HG03095 (cell line): ENCODE results near the gene NR3C2.

Experiments used
- ATAC-seq: cut with Tn5 transposase; IDR thresholded peaks from one replicate; pipeline ENCODE4 v1.9.1; 2021; ENCODE audit warnings: moderate library complexity; ENCODE audit not compliant: unreplicated experiment

NR3C2 gene

GRCh38 chr4:148435654-148436406 is 6.4 kb downstream of the NR3C2 start:
- ATAC-seq = no peak

GRCh38 chr4:148434075-148434773 is 8.0 kb downstream of the NR3C2 start:
- ATAC-seq = no peak

DNA sequence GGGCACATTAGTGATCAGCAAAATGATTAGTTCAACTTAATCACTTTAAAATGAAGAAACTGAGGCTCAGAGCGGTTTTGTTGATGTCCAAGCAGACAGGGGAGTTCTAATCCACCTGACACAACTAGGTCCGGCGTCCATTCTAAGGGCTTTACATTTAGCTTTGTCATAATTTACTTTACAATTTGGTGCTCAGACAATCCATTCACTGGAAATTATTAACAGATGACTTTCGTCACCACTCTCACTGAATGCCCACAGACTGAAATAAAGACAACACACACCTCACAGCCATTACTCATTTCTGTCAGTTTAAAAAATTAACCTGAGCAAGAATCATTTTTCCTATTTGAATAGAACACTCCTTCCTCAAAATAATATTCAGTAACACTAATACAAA is 10.8 kb downstream of the NR3C2 start:
- no peak for ATAC-seq

- no peak for ATAC-seq
Measured at GRCh38 chr4:148430854-148431253, 11.4 kb downstream of the NR3C2 start.

DNA sequence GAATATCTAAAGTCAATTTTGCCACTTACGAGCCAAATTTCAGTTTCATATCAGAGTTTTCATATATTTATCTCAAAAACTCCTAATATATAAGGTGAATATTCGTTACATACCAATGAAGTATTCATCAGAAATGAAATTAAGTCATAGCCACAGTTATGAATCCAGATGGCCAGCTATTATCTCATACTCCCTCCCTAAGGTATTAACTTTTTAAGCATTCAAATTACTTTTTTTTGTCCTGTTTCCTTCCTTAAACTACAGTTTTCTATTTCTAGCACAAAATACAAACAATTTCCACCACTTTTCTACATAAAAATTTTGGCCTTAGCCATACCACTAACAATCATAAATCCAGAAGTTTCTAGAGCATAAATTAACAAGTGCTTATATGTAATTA is 13.0 kb downstream of the NR3C2 start:
- no peak for ATAC-seq

GRCh38 chr4:148426643-148427042 is 15.6 kb downstream of the NR3C2 start:
- no peak for ATAC-seq

GRCh38 chr4:148425327-148426110 is 16.7 kb downstream of the NR3C2 start:
- peak; percentile 86 for ATAC-seq

DNA sequence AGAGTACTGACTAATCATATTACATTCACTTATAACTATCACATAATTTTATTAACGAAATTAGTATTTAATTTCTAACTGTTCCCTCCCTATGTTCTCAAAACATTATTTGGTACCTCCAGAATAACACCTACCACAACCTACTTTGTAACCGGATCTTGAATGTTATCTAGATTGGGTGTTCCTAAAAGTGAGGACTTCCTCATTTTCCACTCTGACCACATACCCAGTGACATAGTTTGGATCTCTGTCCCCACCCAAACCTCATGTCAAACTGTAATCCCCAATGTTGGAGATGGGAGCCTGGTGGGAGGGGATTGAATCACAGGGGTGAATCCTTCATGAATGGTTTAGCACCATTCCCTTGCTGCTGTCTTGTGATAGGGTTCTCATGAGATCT is 21.8 kb downstream of the NR3C2 start:
- no peak for ATAC-seq

DNA sequence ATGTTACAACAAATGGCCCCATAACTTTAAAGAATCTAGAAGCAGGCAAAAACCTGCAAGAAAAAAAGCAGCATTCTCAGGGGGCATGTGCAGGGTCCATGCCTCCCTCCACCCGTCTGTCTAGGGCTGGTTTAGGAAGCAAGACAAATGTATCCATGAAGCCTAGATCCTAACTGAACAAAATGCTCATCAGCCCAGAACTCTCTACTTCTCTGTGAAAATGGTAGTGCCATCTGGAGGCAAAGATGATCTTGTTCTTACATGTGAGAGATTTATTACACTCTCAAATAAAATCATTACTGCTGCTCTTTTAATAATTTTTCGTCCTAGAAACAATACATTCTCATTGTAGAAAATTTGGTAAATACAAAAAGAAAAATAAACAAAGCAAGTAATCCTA is 26.7 kb downstream of the NR3C2 start:
- ATAC-seq = no peak

GRCh38 chr4:148412460-148412994 is 29.7 kb downstream of the NR3C2 start:
- ATAC-seq = no peak

GRCh38 chr4:148405161-148405893 is 36.9 kb downstream of the NR3C2 start:
- ATAC-seq = no peak

DNA sequence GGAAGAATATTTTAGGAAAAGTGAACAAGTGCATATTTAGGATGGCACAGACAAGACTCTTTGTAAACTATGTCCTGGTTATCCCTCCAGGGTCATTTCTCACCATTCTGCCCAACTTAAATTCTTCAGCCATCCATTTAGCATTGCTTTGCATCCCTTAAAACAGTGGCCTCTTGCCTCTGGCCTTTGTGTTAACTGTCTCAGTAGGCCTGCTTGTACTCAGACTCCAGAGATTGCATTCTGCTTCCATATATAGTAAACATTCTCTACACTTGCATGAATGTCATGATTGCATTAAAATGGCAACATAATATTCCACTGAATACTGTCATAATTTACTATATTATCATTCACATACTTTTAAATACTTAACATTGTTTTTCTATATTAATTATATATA is 43.2 kb downstream of the NR3C2 start:
- no peak for ATAC-seq

- no peak for ATAC-seq
Measured at GRCh38 chr4:148397771-148398170, 44.4 kb downstream of the NR3C2 start.

DNA sequence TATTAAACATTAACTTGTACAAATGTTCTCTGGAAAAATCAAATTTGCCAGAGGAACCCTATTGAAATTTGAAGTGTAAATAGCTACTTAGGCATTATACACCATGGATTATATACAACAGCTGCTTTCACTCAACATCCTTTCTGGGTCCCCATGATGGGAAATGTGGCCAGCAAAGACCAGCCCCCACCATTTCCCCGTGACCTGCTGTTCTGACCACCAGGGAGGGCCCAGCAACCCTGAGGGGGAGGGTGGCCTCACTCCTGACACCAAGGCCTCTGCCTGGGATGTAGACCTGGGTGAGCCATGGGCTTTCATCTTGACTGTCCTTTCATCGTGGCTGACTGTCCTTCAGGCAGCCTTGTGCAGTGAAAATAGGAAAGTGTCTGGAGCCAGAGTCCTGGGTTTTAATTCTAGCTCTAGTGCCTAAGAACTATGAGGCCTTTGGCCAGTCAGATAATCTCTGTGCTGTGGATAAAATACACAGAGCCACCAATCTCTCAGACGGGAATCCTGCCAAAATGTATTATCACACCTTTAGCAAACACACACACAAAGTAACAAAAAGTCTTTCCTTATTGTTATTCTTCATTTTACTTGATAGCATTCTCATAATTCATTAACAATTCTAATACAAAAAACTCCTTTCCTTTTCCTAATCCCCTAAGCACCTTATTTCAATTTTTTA is 45.1 kb downstream of the NR3C2 start:
- ATAC-seq = no peak

DNA sequence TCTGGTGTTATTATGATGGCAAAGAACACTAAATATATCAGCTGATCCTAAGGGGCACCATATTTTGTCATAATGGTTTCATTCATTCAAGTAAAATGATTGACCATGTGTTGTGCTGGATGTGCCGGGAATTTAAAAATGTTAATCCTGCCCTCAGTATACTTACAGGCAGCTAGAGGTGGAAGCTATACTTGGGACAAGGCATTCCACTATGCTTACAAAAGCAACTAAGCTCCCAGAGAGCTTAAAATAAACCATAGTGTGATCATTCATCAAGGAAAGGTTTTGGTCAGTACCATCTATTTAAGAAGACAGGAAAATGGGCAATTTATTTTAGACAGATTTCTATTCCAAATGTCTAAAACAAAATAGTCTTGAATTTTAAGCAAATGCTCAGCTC is 46.4 kb downstream of the NR3C2 start:
- ATAC-seq = no peak

DNA sequence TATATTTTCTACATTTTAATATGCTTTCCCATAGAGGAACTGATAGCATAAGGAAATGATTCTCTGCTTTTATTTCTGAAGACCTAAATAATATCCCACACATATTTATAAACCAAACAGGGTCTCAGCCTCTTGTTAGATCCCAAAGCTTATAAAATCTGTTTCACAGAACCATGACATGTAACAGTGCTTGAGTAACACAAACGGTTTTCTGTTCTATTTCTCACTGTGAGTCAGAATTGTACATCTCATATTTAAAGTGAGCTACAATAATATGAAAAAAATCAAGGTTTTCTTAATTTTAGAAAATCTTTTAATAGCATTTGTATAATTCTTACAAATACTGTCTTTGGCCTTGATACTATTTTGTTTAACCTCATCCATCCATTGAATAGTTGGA is 51.2 kb downstream of the NR3C2 start:
- ATAC-seq = no peak

DNA sequence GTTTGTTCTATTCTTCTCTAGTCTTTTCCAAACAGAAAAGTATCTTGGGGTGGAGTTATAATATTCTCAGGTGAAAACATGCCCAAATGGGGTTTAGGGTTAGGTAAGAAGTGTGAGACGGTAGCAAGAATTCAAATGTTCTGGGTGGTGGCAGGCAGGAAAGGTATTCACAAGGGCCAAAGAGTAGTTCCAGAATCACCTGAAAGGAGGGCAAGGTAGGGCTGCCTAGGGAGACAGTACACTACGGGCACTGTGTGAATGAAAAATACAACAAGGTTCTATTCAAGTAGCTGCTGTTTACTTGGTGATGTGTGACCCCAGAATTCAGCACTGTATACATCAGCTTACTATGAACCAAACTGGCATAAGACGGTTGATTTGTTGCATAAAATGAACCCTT is 51.9 kb downstream of the NR3C2 start:
- no peak for ATAC-seq

DNA sequence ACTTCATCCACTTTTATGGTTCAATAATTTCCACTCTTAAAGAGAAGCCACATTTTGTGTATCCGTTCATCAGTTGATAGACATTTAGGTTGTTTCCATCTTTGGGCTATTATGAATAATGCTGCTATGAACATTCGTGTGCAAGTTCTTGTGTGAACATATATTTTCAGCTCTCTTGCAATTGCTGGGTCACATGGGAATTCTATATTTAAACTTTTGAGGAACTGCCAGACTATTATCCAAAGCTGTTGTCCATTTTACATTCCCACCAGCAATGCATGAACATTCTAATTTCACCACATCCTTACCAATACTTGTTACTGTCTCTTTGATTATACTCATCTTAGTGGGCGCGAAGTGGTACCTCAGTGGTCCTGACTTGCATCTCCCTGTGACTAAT is 61.9 kb downstream of the NR3C2 start:
- ATAC-seq = no peak

DNA sequence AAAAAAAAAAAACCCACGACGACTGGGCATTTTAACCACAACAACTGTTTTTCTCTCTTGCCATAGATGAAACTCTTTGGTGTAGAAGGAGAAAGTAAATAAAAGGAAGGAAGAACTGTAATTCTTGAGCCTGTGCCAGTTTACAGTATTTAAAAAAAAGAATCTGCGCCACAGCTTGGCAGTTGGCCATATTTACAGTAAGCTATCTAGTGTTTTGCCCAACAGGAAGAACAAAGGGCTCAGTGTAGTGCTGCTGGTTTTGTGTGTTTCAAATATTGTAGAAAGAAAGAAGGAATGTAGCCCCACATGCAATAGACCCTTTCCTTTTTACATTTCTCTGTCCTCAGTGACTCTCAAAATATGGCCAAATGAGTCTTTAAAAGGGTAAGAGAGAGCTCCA is 66.1 kb downstream of the NR3C2 start:
- ATAC-seq = no peak

DNA sequence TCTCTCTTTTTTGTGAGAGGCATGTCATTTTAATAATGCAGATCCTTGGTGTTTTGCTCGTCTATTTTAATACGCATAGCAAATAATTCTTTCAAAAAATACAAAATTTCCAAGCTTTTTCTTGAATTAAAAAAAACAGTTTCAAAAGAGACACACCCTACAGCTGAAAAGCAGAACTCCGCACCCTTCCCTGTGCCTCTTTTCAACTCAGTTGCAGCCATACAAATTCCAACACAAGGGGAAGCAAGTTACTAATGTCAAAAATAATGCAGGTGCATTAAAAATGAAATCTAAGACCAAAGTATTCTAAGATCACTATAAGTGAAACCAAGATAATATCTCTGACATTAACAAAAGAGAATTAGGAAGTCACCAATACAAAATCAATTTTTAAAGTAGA is 66.6 kb downstream of the NR3C2 start:
- ATAC-seq = no peak
